ENCODE measurements around the gene EOLA1.
A peak's percentile ranks its signal among the peaks of the same experiment; 100 is the strongest.

EOLA1 gene

GRCh38 chrX:149504915-149505651, 35.7 kb upstream of the EOLA1 start, which contains the start of gene IDS:
Gene IDS, minus strand, starts transcription at chrX:149505306. Its CDS starts 169 bp downstream, at chrX:149505137.
- H3K4me3 ChIP-seq (ENCODE audit: low read depth, low read length) = peak within 1 kb of the TSS; percentile 76
- H3K4me1 ChIP-seq = no peaks in the 10 kb centered on the region; the same call in 1 of the 2 replicates
- peak; percentile 92 for DNase-seq
- H3K27me3 ChIP-seq = no peaks in the 10 kb centered on the region
- no peaks in the 10 kb centered on the region for H3K9me3 ChIP-seq
- TF ChIP-seq CTCF (IDR thresholded peaks at IDR 0.05; ENCODE audit: low read depth, low read length) = no peak
- peaks cover 17% of the 10 kb centered on the region for H3K36me3 ChIP-seq

GRCh38 chrX:149505671-149506070, 35.1 kb upstream of the EOLA1 start:
- DNase-seq = no peak
- H3K36me3 ChIP-seq = peaks cover 14% of the 10 kb centered on the region
- H3K9me3 ChIP-seq = no peaks in the 10 kb centered on the region
- no peak overlapping the region for H3K4me3 ChIP-seq (ENCODE audit: low read depth, low read length)
- H3K4me1 ChIP-seq = no peaks in the 10 kb centered on the region; the same call in 1 of the 2 replicates
- H3K27me3 ChIP-seq = no peaks in the 10 kb centered on the region
- no peak for TF ChIP-seq CTCF (IDR thresholded peaks at IDR 0.05; ENCODE audit: low read depth, low read length)

- no peaks in the 10 kb centered on the region; the same call in 1 of the 2 replicates for H3K4me1 ChIP-seq
- no peak for TF ChIP-seq CTCF (IDR thresholded peaks at IDR 0.05; ENCODE audit: low read depth, low read length)
Observed at GRCh38 chrX:149506349-149506748, 34.5 kb upstream of the EOLA1 start.

GRCh38 chrX:149508467-149508866, 32.3 kb upstream of the EOLA1 start:
- Histone ChIP-seq H3K36me3 (no peaks in the 10 kb centered on the region), H3K4me3 (ENCODE audit: low read depth, low read length) (no peak overlapping the region), H3K27me3 (no peaks in the 10 kb centered on the region), H3K9me3 (no peaks in the 10 kb centered on the region), H3K4me1 (peaks cover 3% of the 10 kb centered on the region)
- DNase-seq = no peak
- no peak for TF ChIP-seq CTCF (IDR thresholded peaks at IDR 0.05; ENCODE audit: low read depth, low read length)

More at GRCh38 chrX:149506349-149506748, 34.5 kb upstream of the EOLA1 start:
- Histone ChIP-seq H3K4me3 (ENCODE audit: low read depth, low read length) (no peak overlapping the region), H3K9me3 (no peaks in the 10 kb centered on the region), H3K27me3 (no peaks in the 10 kb centered on the region), H3K36me3 (peaks cover 11% of the 10 kb centered on the region)
- no peak for DNase-seq

GRCh38 chrX:149510386-149510785, 30.4 kb upstream of the EOLA1 start:
- no peaks in the 10 kb centered on the region for H3K9me3 ChIP-seq
- TF ChIP-seq CTCF (IDR thresholded peaks at IDR 0.05; ENCODE audit: low read depth, low read length) = peak; percentile 34
- peaks cover 3% of the 10 kb centered on the region for H3K4me1 ChIP-seq
- no peaks in the 10 kb centered on the region for H3K27me3 ChIP-seq
- no peak for DNase-seq
- no peak overlapping the region for H3K4me3 ChIP-seq (ENCODE audit: low read depth, low read length)
- no peaks in the 10 kb centered on the region for H3K36me3 ChIP-seq

GRCh38 chrX:149511081-149511480, 29.7 kb upstream of the EOLA1 start:
- no peak for TF ChIP-seq CTCF (IDR thresholded peaks at IDR 0.05; ENCODE audit: low read depth, low read length)
- Histone ChIP-seq H3K9me3 (no peaks in the 10 kb centered on the region), H3K4me1 (peaks cover 3% of the 10 kb centered on the region), H3K27me3 (no peaks in the 10 kb centered on the region), H3K36me3 (no peaks in the 10 kb centered on the region), H3K4me3 (ENCODE audit: low read depth, low read length) (no peak overlapping the region)
- no peak for DNase-seq

Measured in BE2C (cell line).